ENCODE data around the gene LTBP1.
A peak's percentile ranks its signal among the peaks of the same experiment; 100 is the strongest.

The LTBP1 gene

DNA sequence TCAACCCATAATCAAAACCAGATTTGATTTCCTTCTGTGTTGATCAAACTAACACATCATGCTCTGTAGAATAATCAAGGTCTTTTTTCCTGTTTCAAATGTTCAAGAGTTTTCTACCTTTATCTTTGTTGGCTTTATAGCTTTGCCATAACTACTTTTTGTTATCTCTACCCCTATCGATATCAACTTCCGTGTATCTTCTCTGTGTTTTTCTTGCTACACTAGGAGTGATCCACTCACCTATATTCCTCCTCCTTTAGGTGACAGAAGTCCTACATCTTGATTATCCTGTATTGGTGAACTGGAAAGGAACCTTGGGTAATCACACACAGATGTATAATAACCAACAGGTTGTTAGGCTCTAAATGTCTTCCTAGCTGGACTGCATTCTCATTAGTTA, 85.5 kb downstream of the LTBP1 start:
- no peak for TF ChIP-seq Cebpa-rat (IDR thresholded peaks at IDR 0.05)
- Histone ChIP-seq H3K36me3 (no peaks in the 10 kb centered on the region), H3K27ac (no peak overlapping the region), H3K4me2 (no peak overlapping the region), H3K4me1 (peaks cover 7% of the 10 kb centered on the region), H3K4me3 (no peak overlapping the region), H3K9me3 (no peaks in the 10 kb centered on the region), H3K9ac (no peak overlapping the region), H4K20me1 (no peaks in the 10 kb centered on the region), H3K27me3 (no peaks in the 10 kb centered on the region)

DNA sequence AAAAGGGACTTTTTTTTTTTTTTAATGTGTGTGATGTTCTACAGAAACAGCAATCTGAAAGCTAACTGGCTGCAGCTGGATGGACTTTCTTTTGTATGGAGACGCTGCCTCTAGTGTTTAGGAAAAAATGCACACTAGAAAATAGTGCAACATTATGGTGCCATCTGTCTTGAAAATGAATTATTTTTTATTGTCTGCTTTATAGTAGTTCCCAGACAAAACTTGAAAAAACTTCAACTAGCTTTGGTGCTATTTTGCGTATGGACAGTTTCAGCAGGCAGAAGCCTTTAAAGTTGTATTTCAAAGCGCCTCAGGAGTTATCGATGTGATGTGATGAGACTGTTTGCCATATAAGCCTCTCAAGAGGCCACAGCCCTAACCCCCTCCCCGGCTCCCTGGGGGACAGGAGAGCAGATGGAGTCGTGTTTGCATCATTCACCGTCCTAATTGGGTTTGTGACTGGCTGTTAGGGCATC, 86.9 kb downstream of the LTBP1 start:
- TF ChIP-seq Cebpa-rat (IDR thresholded peaks at IDR 0.05): no peak
- Histone ChIP-seq H3K4me2 (peak overlapping the region; percentile 41), H3K27ac (no peak overlapping the region), H3K4me3 (no peak overlapping the region), H3K9ac (no peak overlapping the region), H3K27me3 (no peaks in the 10 kb centered on the region), H3K9me3 (no peaks in the 10 kb centered on the region), H3K4me1 (peaks cover 7% of the 10 kb centered on the region), H3K36me3 (no peaks in the 10 kb centered on the region), H4K20me1 (no peaks in the 10 kb centered on the region)

DNA sequence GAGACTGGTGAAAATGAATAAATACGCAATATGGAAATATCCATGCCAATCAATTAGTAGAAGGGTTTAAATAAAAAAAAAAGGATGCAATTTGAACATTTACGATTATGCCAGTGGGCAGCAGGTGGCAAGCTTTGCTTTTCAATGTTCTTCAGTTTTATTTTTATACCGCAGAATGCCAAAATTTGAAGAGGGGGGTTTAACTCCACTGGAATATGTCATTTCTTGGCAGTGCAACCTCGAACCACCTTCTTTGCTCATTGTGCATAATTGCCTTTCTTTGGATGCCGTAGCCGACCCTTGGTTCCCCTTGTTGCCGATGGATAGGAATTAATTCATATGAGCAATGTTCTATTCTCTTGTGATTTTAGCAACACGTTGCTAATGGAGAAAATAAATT, 88.0 kb downstream of the LTBP1 start:
- H3K4me1 ChIP-seq: peaks cover 7% of the 10 kb centered on the region
- no peak for TF ChIP-seq Cebpa-rat (IDR thresholded peaks at IDR 0.05)
- H3K9ac ChIP-seq: no peak overlapping the region
- H3K36me3 ChIP-seq: no peaks in the 10 kb centered on the region
- no peaks in the 10 kb centered on the region for H4K20me1 ChIP-seq
- H3K4me2 ChIP-seq: no peak overlapping the region
- H3K27me3 ChIP-seq: no peaks in the 10 kb centered on the region
- no peak overlapping the region for H3K4me3 ChIP-seq
- no peaks in the 10 kb centered on the region for H3K9me3 ChIP-seq
- no peak overlapping the region for H3K27ac ChIP-seq

GRCh38 chr2:33038230-33038629, 91.5 kb downstream of the LTBP1 start:
- no peak overlapping the region for H3K4me2 ChIP-seq

GRCh38 chr2:33038799-33039198, 92.0 kb downstream of the LTBP1 start:
- Histone ChIP-seq H3K9me3 (no peaks in the 10 kb centered on the region), H3K4me3 (no peak overlapping the region), H3K4me1 (peaks cover 3% of the 10 kb centered on the region), H3K4me2 (no peak overlapping the region), H3K9ac (no peak overlapping the region), H3K36me3 (no peaks in the 10 kb centered on the region), H3K27ac (no peak overlapping the region), H4K20me1 (no peaks in the 10 kb centered on the region), H3K27me3 (no peaks in the 10 kb centered on the region)
- TF ChIP-seq Cebpa-rat (IDR thresholded peaks at IDR 0.05): no peak

More at GRCh38 chr2:33038230-33038629, 91.5 kb downstream of the LTBP1 start:
- Histone ChIP-seq H3K4me3 (no peak overlapping the region), H3K36me3 (no peaks in the 10 kb centered on the region), H3K27me3 (no peaks in the 10 kb centered on the region), H3K9me3 (no peaks in the 10 kb centered on the region), H3K9ac (no peak overlapping the region), H3K27ac (no peak overlapping the region), H4K20me1 (no peaks in the 10 kb centered on the region), H3K4me1 (peaks cover 7% of the 10 kb centered on the region)
- TF ChIP-seq Cebpa-rat (IDR thresholded peaks at IDR 0.05): no peak

GRCh38 chr2:33040541-33040940, 93.8 kb downstream of the LTBP1 start:
- no peak for TF ChIP-seq Cebpa-rat (IDR thresholded peaks at IDR 0.05)
- Histone ChIP-seq H3K9ac (no peak overlapping the region), H3K4me2 (no peak overlapping the region), H3K4me3 (no peak overlapping the region), H3K27me3 (no peaks in the 10 kb centered on the region), H3K27ac (no peak overlapping the region), H3K36me3 (no peaks in the 10 kb centered on the region), H4K20me1 (no peaks in the 10 kb centered on the region), H3K9me3 (no peaks in the 10 kb centered on the region), H3K4me1 (no peaks in the 10 kb centered on the region)

GRCh38 chr2:33042265-33042664, 95.5 kb downstream of the LTBP1 start:
- Histone ChIP-seq H3K4me1 (no peaks in the 10 kb centered on the region), H3K27ac (no peak overlapping the region), H3K9ac (no peak overlapping the region), H3K9me3 (no peaks in the 10 kb centered on the region), H3K4me3 (no peak overlapping the region), H3K27me3 (no peaks in the 10 kb centered on the region), H4K20me1 (no peaks in the 10 kb centered on the region), H3K36me3 (no peaks in the 10 kb centered on the region), H3K4me2 (no peak overlapping the region)
- TF ChIP-seq Cebpa-rat (IDR thresholded peaks at IDR 0.05): no peak

DNA sequence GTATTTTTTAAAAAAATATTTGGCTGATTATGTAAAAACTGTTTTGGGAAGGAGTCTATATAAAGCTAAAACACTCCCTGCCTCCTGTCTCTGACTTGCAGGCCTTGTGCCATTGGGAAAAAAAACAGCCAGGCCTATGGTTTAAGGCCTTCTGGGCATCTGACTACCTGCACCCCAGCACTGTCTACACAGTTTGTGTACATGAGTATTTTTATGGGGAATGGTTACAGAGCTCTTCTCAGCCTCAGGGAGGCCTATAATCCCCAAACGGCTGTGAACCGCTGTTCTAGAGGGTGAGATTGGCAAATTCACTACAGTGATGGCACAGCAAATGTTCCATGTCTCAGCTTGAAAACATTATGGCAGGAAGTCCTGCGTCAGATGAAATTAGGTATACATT, 96.1 kb downstream of the LTBP1 start:
- H3K27ac ChIP-seq: no peak overlapping the region
- H3K4me2 ChIP-seq: no peak overlapping the region
- H3K4me3 ChIP-seq: no peak overlapping the region
- H3K27me3 ChIP-seq: no peaks in the 10 kb centered on the region
- no peaks in the 10 kb centered on the region for H3K9me3 ChIP-seq
- TF ChIP-seq Cebpa-rat (IDR thresholded peaks at IDR 0.05): no peak
- H3K36me3 ChIP-seq: no peaks in the 10 kb centered on the region
- H4K20me1 ChIP-seq: no peaks in the 10 kb centered on the region
- no peaks in the 10 kb centered on the region for H3K4me1 ChIP-seq
- no peak overlapping the region for H3K9ac ChIP-seq

- Histone ChIP-seq H4K20me1 (no peaks in the 10 kb centered on the region), H3K4me2 (no peak overlapping the region), H3K9me3 (no peaks in the 10 kb centered on the region), H3K27ac (no peak overlapping the region), H3K4me3 (no peak overlapping the region), H3K9ac (no peak overlapping the region), H3K36me3 (no peaks in the 10 kb centered on the region), H3K4me1 (no peaks in the 10 kb centered on the region), H3K27me3 (no peaks in the 10 kb centered on the region)
- TF ChIP-seq Cebpa-rat (IDR thresholded peaks at IDR 0.05): no peak
These were observed 101.2 kb downstream of the LTBP1 start for GRCh38 chr2:33047939-33048338.

GRCh38 chr2:33051586-33052360, 105.0 kb downstream of the LTBP1 start:
- no peaks in the 10 kb centered on the region for H4K20me1 ChIP-seq
- no peak overlapping the region for H3K4me2 ChIP-seq
- H3K9me3 ChIP-seq: peaks cover 1% of the 10 kb centered on the region; the same call in 1 of the 2 replicates
- H3K27me3 ChIP-seq: no peaks in the 10 kb centered on the region
- no peak overlapping the region for H3K4me3 ChIP-seq
- TF ChIP-seq Cebpa-rat (IDR thresholded peaks at IDR 0.05): no peak
- no peaks in the 10 kb centered on the region for H3K4me1 ChIP-seq
- H3K9ac ChIP-seq: no peak overlapping the region
- no peaks in the 10 kb centered on the region for H3K36me3 ChIP-seq
- H3K27ac ChIP-seq: no peak overlapping the region

Measured in BLaER1 (cell line).